Fibroblast of upper back skin (primary cell): Measurements from ENCODE around the gene SIRT2.

Experiments
- DNase-seq: peaks from one replicate; pipeline ENCODE4 v3.0.0-alpha.2; 2013

The SIRT2 gene

DNA sequence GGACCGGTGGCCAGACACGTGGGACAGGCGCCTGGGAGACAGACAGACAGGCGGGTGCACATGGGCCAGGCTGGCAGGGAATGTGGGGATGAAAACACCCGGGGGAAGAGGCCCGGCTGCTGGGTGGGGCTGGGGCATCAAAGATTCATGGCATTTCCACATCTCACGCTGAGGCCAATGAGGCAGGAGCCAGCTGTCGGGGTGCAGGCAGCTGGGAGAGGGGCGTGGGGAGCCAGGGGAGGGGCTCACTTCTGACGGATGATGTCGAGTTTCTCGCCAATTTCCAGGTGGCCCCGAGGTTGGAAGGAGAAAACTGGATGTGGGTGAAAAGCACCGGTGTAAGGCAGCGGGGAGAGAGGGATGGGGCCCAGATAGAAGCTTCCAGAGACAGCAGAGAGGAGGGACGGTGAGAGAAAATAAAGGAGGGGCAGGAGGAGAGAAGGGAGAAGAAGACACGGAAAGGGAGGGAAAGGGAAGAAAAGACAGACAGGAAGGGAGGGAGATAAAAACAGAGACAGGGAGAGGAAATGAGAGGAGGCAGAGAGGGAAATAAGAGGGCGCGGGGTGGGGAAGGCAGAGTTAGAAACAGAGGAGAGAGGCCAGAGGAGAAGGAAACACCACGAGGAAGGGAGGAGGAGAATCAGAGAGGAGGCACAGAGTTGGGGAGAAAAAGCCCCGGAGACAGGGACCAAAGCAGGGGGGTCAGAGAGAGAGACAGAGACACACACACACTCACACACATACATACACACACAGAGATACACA, 20.6 kb upstream of the SIRT2 start:
- no peak for DNase-seq

DNA sequence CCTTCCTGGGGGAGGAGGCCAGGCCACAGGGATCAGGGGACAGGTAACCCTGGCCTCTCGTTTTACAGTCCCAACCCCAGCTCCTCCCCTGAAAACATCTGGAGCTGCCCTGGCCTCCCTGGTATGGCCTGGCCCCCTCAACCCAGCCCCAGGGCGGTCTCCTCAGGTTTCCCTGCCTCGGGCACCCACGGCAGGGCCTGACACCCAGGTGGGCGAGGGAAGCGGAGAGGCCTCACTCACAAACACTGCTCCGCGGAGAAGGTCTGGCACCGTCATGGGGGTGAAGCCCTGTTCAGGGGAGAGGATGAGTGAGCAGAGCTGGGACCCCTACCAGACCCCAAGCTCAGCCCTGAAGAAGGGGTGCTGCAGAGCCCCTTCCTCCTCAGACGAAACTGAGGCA, 19.1 kb upstream of the SIRT2 start:
- DNase-seq = no peak

DNA sequence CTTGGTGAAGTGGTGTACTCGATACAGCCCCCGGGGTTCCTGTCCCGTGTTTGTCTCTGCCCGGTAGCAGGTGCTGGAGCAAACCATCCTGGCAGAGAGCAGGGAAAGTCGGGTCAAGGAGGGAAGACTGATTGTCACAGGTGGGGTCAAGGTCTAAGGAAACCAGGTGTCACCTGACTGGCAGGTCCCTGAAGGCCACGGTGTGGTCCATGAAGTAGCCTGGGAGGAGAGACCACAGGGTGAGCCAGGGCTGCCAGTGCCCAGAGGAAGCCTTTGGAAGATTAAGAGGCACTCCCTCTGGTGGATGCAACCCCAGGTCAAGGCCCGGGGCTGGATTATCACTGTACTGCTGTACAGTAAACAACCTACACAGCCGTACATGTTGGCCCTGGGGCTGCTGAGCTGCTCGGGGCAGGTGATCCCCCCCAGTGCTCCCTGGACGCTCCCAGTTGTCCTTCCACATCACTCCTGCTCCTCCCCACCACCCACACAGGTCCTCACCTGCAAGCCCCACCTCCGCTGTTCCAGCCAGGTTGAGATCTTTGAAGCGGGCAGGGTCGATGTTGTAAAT, 18.6 kb upstream of the SIRT2 start:
- DNase-seq = no peak

DNA sequence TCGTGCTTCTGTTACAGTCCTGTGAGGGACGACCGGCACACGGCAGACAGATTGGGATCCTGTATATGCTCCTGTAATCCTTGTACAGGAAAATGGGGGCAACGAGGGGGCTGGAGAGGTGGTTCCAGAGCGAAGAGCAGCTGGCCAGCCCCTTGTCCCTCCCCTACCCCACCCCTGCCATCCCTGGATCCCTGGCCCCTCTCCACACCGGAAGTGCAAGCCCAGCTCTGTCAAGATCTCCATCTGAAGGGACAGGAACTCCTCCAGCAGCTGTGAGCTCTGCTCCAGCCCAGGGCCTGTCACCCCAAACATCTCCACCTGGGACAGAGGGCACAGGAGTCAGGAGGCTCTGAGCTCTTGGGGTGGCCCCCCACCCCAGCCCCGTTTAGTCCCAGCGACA, 18.1 kb upstream of the SIRT2 start:
- no peak for DNase-seq

DNA sequence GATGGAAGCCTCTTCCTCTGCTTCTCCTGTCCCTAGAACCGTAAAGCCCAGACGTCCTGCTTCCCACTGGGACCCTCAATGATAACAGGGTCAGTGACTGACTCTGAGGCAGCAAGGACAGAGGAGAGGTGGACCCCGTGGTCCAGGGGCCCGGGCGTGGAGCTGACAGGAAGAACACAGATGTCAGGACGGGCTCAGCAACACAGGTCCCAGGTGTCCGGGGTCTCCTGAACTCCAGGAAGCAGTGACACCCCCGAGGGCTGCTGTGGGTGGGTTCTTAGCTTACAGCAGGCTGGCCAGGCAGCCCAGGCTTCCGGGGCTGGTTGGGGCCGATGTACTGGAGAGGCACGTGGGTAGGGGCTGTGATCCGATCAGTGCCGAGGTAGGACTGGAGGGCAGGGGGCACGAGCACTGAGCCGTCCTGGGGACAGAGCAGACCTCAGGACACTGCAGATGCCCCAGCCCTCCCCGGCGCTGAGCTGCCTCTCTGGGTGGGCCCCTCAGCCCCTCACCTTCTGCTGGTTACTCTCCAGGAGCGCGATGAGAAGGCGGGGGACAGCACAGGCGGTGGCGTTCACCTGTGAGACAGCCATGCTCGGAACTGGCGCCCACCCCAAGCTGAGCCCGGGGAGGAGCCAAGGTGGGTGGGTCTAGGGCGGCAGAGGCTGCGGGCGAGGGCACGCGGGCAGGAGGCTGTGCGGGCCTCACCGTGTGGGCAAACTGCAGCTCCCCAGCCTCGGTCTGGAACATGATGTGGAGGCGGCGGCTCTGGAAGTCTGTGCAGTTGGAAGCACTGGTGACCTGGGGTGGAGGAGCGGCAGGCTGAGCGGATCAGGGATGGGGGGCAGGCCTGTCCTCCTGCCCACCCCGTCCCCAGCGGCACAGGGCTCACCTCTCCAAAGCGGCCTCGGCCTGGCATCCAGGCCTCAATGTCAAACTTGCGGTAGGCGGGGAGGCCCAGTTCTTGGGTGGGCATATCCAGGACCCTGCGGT, 16.2 kb upstream of the SIRT2 start:
- DNase-seq = no peak

DNA sequence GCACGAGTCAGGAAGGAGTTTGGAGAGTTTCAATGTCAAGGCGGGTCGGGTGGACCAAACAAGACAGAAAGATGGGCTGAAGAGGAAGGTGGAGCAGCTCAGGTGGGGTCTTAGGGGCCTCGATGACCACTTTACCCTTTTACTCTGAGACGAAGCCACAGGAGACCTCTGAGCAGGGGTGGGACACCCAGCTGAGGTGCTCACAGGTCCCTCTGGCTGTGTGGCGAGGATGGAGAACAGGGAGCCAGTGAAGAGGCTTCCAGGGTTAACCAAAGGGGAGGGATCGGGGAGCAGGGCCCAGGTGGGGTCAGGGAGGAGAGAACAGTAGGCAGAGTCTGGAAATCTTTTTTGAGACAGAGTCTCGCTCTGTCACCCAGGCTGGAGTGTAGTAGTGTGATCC, 14.5 kb upstream of the SIRT2 start:
- DNase-seq = no peak

DNA sequence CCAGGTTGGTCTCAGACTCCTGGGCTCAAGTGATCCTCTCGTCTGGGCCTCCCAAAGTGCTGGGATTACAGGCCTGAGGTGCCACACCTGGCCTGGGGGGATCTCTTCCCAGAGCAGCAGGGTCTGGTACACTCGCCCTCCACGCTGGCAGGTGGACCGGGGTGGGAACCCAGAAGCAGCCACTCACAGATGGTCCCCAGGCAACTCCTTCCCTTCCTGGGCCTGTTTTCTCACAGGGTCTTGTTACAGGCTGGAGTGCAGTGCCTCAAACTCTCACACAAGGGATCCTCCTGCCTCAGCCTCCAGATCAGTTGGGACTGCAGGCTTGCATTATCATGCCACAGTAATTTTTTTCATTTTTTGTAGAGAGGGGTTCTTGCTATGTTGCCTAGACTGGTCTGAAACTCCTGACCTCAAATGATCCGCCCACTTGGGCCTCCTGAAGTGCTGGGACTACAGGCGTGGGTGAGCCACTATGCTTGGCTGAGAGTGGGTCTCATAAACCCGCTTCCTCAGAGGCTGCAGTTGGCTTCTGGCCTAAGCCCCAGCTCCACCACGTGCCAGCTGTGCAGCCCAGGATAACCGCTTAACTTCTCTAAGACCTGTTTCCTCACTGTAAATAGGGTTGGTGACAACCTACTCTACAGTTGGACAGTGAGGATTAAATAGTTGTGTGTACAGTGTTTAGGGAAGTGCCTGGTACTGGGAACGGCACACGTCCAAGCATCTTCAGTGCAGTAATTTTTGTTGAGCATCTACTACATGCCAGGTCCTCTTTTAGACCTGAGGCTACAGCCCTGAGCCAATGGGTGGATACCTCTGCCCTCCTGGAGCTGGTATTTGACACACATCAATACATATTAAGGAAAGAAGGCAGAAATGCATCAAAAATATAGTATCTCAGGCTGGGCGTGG, 13.4 kb upstream of the SIRT2 start:
- DNase-seq = no peak

DNA sequence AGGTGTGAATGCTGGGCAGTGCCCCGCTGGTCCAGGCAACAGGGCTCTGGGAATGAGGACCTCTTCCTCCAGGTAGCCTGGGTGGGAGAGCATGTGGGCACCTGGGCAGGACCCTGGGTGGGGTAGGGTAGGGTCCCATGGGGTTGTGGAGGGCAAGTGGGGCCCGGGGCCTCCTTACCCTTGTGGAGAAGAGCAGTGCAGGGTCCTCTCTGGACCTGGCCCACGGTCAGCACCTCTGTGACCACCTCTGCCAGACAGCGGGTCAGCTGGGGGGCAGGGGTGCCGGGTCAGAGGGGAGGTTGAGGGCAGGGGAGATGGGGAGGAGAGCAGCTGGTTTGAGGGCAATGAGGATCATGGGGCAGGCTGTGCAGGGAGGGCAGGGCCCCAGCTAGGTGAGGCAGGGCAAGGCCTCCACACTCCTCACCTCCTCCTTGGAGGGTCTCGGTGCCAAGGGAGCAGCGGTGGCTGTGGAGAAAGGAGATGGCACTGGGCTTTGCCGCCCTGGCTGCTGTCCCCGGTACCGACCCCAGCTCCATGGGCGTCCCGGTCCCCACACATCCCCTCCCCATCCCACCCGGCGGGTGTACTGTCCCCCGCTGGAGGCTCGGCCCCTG, 12.1 kb upstream of the SIRT2 start:
- DNase-seq = no peak

DNA sequence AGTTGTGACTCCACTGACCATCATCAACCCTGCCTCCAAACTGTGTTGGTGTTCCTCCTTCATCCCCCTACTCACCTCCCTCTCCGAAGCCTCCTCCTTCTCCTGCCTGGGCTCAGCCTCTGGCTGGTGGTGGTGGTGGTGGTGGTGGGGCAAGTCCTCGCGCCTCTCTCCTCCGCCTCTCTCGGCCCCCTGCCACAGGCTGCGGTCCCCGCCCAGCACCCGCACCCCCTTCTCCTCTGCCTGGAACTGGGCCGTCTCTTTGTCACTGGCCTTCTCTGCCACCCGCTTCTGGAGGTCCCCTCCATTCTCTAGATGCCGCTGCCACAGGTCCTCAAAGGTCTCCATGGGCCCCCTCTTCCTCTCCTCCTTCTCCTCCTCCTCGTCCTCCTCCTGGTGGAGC, 11.1 kb upstream of the SIRT2 start:
- DNase-seq = no peak

DNA sequence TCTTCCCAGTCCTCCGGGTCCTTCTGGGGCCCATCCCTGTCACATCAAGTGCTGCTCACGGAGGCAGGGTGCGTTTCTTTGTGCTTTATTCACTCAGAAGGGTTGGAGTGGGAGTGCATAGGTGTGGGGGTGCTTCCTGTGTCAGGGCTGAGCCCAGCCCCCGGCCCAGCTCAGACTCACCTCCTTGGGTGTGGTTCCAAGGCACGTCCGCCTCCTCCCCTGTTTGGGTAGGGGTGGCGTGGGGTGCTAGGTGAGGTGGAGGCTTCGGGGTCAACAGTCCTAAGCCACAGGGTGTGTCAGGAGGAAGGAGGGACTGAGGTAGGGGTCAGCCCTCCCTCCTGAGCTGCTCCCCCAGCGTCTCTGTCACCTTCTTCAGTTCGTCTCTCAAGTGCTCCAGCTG, 9.5 kb upstream of the SIRT2 start:
- DNase-seq = no peak

DNA sequence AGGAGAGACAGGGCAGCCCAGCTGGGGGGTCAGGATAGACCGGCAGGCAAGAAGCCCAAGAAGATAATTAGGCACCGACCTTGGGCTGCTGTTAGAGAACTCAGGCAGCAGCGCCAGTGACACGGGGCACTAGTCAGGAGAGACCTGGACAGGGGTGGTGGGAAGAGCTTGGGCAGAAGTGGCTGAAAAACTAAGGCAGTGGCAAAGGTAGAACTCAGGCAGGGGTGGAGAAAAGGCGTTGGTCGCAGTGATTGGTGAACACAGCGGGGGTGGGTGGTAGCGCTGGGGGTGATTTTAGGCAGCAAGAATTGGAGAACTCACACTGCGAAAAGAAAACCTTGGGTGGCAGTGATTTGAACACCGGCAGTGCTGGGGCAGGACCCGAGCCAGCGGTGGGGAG, 8.3 kb upstream of the SIRT2 start:
- DNase-seq = no peak

DNA sequence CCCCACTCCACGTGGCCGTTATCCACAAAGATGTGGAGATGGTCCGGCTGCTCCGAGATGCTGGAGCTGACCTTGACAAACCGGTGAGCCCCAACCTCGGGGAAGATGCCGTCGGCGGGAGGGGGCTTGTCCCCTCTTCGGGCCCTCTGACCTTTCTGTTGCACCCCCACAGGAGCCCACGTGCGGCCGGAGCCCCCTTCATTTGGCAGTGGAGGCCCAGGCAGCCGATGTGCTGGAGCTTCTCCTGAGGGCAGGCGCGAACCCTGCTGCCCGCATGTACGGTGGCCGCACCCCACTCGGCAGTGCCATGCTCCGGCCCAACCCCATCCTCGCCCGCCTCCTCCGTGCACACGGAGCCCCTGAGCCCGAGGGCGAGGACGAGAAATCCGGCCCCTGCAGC, 7.8 kb upstream of the SIRT2 start:
- DNase-seq = no peak

DNA sequence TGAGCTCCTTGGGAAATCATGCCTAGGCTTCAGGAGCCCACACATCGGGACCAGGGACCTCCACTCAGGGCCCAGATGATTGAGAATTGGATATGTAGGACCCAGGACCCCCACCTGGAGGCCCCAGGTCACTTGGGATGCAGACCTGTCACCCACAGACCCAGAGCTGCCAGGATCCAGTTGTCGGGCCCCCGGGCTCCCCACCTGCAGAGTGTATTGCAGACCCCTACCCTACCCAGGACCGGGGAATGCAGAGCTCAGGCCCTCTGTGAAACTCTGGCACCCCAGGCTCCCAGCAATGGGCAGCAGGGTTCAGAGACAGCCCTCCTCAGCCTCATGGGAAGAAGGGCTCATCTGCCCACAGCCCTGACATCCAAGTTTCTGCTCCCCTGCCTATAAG, 6.2 kb upstream of the SIRT2 start:
- DNase-seq = no peak

DNA sequence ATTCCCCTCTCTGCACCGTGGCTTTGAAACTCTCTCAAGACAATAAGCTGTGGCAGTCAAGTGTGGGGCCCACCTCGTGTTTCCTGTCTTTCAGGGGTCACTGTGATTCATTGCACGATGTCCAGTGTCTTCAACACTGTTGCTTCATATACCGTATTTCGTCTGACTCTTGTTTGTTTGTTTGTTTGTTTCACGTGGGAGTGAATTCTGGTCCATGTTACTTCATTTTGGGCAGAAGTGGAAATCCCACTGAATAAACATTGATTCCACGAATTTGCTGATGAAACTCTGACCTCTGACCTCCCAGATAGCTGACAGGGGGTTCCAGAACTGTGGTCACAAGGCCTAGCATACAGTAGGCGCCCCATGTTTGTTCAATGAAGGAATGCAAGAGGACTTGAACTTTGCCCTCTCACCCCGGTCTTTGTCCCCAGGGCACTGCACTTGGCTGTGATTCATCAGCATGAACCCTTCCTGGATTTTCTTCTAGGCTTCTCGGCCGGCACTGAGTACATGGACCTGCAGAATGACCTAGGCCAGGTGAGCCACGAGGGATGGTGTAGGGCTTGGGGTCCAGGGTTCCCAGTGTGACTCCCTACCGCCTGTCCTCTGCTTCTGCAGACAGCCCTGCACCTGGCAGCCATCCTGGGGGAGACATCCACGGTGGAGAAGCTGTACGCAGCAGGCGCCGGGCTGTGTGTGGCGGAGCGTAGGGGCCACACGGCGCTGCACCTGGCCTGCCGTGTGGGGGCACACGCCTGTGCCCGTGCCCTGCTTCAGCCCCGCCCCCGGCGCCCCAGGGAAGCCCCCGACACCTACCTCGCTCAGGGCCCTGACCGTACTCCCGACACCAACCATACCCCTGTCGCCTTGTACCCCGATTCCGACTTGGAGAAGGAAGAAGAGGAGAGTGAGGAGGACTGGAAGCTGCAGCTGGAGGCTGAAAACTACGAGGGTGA, 5.4 kb upstream of the SIRT2 start:
- DNase-seq = no peak

DNA sequence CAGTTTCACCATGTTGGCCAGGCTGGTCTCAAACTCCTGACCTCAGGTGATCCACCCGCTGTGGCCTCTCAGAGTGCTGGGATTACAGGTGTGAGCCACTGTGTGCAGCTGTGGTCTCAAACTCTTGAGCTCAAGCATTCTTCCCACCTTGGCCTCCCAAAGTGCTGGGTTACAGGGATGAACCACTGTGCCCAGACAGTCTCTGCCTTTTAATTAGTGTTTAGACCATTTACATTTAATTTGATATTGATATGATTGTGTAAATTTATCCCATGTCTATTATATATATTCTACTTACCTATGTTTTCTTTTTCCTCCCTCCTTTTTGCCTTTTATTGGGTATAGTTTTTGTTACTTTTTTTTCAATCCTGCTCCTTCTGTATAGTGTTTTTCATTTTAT, 2.3 kb upstream of the SIRT2 start:
- no peak for DNase-seq

DNA sequence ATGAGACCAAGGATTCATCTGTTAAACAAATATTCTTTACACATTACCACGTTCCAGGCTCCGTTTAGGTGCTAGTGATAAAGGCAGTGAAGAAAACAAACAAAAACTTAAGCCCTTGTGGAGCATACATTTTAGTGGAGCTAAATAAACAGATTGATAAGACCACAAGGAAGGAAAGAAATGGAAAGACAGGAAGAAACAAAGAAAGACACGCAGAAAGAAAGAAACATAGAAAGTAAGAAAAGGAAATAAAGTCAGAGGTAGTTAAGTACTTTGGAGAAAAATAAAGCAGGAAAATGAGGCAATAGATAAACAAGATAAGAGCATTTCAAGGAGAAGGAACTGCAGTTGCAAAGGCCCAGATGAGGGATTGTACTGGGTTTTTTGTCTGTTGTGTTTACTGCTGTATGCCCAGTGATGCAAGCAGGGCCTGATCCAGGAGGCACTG, 1.3 kb upstream of the SIRT2 start:
- DNase-seq = no peak

DNA sequence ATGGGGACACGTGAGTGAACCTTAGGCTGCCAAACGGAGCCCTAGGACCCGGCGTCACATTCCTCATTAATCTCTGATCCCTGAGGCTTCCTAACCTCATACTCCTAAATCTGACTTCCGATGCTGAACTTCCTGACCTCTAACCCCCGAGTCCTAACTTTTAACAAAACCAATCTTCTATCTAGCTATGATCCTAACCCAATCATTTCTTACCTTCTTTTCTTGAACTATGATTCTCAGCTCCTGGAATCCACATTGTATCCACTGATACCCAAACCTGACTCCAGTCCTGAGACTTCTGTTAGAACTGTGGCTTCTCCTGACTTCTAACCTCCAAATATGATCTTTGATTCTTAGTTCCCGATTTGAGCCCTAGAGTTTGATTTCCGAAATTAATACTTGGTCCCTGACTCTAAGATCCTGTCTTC, 798 bp upstream of the SIRT2 start:
- DNase-seq = no peak

DNA sequence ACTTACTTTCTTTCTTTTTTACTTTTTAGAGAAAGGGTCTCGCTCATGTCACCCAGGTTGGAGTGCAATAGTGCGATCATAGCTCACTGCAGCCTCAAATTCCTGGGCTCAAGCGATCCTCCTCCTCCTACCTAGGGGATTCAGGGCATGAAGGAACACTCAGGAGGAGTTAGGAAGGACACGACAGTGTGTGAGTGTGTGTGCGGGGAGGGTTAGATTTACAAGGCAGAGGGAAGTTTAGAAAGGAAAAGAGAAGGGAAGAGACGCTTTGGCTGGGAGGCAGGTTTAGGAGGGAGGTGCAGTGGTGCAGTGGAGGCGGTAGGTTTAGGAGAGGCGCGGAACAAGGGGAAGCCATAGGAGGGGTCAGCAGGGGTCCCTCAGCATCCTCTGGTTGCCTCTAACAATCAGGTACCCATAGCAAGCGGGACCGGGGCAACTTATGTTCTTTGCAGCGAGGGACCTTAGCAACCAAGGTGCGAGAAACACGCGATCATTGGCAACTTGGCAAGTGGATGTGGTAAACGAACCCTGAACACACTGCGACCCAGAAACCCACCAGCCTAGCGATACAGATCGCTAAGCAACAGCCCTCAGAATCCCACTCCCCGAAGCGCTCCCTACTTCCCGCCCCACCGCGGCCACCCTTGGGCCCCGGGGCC, 501 bp downstream of the SIRT2 start:
- DNase-seq = no peak

DNA sequence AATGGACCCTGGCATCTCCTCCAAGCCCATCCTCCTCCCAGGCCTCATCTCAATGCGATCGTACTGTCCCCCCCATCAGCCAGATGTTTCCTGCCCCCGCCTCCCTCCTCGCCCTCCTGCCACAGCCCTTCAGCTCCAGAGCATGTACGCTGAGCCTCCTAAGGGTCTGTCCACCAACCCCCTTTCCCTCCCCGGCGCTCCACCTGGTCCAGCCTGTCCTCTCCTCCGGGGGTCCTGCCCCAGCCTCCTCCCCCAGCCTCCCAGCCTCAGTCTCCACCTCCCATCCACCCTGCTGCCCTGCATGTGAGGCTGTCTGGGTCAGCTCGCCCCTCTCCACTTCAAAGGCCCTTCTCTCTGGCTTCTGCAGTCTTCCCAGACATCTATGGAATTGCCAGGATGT, 4.5 kb downstream of the SIRT2 start:
- DNase-seq = no peak

DNA sequence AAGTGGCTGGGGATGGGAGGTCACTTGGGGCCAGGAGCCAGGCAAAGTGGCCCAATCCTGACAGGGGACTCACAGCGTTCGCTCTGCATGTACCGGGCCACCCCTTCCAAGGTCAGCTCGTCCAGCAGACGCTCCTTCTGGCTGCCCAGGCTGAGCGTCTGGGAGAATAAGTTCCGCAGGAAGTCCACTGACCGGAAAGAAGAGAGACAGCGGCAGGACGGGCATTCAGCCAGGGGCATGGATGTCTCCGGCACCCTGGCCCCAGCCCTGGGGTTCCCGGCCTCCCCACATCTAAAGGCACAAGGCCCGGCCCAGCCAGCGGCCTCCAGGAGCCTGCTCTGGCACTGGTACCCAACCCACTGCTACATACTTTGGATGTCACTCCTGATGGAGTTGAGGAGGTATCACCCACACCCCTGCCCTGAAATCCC, 6.1 kb downstream of the SIRT2 start:
- DNase-seq = no peak
